Measurements from ENCODE around the gene FUOM. TPM values are rescaled to one million over a fixed set of nuclear protein-coding genes. Genes with fewer than 3 reads are reported as not detected.

FUOM gene
- total and polyA plus RNA-seq, 9 of the 15 experiments (the other 6 are each of a cell fraction or from before 2014, with no cell fraction given) = 1.8 to 96.1 (median 27.0) TPM

DNA sequence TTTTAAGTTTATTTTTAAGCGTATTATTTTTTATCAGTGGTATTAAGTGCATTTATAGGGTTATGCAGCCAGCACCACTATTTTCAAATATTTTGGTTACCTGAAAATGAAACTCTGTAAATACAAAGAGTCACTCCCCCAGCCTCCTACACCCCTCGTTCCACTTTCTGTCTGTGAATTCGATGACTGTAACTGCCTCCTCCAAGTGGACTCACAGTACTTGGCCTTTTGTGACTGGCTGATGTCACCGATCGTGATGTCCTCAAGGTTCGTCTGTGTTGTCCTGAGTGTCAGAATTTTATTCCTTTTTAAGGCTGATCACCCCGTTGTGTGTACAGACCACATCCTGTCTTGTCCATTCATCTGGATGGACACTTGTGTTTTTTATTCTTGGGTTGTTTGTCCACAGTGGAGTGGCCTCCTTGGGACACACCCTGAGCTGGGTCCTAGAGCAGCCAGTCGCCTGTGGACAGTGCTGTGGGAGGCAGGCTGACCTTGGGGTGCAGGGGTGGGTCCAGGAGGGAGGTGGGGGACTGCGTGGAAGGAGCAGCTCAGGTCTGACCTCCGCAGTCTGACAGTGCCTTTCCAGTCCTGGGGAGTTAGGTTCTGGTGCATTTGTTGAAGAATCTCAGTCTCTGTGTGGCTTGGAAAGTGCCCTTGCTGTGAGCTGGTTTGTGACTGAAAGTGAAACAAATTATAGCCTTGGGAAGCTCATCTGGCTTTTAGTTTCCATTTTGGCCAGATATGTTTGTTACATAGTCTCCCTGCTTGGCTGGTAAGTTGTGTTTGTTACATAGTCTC lies 43.0 kb upstream of the FUOM start:
- peaks cover under 1 to 11% of the 10 kb centered on the region in 2 experiments; a peak in 3 of 5 replicates for H3K4me1 ChIP-seq (replicated peaks in 1 of 2; ENCODE audit: control insufficient read depth in 2 of 2, insufficient read depth in 2 of 2, low read length in 2 of 2)
- no peak for DNase-seq (ENCODE audit: extremely low read depth in 1 of 4, low spot score in 3 of 4)
- no peak overlapping the region for H3K4me2 ChIP-seq (ENCODE audit: insufficient read depth, low read length)
- intact Hi-C loops (cut with micrococcal nuclease) = no loop called here
- ChIA-PET CTCF (ENCODE audit: low intra/inter-chr PET ratio) (no interaction called here), POLR2A (interaction anchor here (1.2 kb wide), 1 partner anchor 12 kb away, joined by 6 read pairs; no protein-coding TSS in a partner anchor)
- in situ Hi-C loops (cut with MboI) = no loop called here
- no peaks in the 10 kb centered on the region for H4K20me1 ChIP-seq (replicated peaks; ENCODE audit: control insufficient read depth, insufficient read depth, low read length)
- peaks cover 6% of the 10 kb centered on the region for H3K79me2 ChIP-seq (ENCODE audit: control insufficient read depth, insufficient read depth, low read length)
- peak; percentile 28; the same call in 2 of the 3 replicates for ATAC-seq
- no TSS peak for BruUV-seq (replicated peaks)
- no peaks in the 10 kb centered on the region for H3K9me1 ChIP-seq (ENCODE audit: control insufficient read depth, insufficient read depth, low read length)
- no peak for TF ChIP-seq BMI1 (IDR thresholded peaks at IDR 0.05; ENCODE audit: low read length)
- no peak for TF ChIP-seq RFX5 (IDR thresholded peaks at IDR 0.05; ENCODE audit: low read depth, low read length)
- TF ChIP-seq, protein P1, sequence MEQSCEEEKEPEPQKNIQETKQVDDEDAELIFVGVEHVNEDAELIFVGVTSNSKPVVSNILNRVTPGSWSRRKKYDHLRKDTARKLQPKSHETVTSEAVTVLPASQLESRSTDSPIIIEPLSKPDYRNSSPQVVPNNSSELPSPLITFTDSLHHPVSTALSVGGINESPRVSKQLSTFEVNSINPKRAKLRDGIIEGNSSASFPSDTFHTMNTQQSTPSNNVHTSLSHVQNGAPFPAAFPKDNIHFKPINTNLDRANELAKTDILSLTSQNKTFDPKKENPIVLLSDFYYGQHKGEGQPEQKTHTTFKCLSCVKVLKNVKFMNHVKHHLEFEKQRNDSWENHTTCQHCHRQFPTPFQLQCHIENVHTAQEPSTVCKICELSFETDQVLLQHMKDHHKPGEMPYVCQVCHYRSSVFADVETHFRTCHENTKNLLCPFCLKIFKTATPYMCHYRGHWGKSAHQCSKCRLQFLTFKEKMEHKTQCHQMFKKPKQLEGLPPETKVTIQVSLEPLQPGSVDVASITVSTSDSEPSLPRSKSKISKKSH (CRISPR knock-in tag; IDR thresholded peaks at IDR 0.05) = no peak
- no peak for TF ChIP-seq TOE1 (IDR thresholded peaks at IDR 0.05; ENCODE audit: borderline replicate concordance)
- TF ChIP-seq TOE1 (CRISPR knock-in tag; IDR thresholded peaks at IDR 0.05; ENCODE audit: borderline replicate concordance, low read depth) = no peak
- TF ChIP-seq, protein P2, sequence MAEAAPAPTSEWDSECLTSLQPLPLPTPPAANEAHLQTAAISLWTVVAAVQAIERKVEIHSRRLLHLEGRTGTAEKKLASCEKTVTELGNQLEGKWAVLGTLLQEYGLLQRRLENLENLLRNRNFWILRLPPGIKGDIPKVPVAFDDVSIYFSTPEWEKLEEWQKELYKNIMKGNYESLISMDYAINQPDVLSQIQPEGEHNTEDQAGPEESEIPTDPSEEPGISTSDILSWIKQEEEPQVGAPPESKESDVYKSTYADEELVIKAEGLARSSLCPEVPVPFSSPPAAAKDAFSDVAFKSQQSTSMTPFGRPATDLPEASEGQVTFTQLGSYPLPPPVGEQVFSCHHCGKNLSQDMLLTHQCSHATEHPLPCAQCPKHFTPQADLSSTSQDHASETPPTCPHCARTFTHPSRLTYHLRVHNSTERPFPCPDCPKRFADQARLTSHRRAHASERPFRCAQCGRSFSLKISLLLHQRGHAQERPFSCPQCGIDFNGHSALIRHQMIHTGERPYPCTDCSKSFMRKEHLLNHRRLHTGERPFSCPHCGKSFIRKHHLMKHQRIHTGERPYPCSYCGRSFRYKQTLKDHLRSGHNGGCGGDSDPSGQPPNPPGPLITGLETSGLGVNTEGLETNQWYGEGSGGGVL (CRISPR knock-in tag; IDR thresholded peaks at IDR 0.05) = no peak
- no peak for TF ChIP-seq ZNF197 (CRISPR knock-in tag; IDR thresholded peaks at IDR 0.05; ENCODE audit: low read depth)
- TF ChIP-seq HOXB6 (CRISPR knock-in tag; IDR thresholded peaks at IDR 0.05; ENCODE audit: borderline replicate concordance) = no peak
- TF ChIP-seq, protein P3, sequence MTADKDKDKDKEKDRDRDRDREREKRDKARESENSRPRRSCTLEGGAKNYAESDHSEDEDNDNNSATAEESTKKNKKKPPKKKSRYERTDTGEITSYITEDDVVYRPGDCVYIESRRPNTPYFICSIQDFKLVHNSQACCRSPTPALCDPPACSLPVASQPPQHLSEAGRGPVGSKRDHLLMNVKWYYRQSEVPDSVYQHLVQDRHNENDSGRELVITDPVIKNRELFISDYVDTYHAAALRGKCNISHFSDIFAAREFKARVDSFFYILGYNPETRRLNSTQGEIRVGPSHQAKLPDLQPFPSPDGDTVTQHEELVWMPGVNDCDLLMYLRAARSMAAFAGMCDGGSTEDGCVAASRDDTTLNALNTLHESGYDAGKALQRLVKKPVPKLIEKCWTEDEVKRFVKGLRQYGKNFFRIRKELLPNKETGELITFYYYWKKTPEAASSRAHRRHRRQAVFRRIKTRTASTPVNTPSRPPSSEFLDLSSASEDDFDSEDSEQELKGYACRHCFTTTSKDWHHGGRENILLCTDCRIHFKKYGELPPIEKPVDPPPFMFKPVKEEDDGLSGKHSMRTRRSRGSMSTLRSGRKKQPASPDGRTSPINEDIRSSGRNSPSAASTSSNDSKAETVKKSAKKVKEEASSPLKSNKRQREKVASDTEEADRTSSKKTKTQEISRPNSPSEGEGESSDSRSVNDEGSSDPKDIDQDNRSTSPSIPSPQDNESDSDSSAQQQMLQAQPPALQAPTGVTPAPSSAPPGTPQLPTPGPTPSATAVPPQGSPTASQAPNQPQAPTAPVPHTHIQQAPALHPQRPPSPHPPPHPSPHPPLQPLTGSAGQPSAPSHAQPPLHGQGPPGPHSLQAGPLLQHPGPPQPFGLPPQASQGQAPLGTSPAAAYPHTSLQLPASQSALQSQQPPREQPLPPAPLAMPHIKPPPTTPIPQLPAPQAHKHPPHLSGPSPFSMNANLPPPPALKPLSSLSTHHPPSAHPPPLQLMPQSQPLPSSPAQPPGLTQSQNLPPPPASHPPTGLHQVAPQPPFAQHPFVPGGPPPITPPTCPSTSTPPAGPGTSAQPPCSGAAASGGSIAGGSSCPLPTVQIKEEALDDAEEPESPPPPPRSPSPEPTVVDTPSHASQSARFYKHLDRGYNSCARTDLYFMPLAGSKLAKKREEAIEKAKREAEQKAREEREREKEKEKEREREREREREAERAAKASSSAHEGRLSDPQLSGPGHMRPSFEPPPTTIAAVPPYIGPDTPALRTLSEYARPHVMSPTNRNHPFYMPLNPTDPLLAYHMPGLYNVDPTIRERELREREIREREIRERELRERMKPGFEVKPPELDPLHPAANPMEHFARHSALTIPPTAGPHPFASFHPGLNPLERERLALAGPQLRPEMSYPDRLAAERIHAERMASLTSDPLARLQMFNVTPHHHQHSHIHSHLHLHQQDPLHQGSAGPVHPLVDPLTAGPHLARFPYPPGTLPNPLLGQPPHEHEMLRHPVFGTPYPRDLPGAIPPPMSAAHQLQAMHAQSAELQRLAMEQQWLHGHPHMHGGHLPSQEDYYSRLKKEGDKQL (CRISPR knock-in tag; IDR thresholded peaks at IDR 0.05; ENCODE audit: borderline replicate concordance) = no peak
- no peak overlapping the region for H3K9ac ChIP-seq (ENCODE audit: insufficient read depth in 1 of 2, low read depth in 2 of 2, low read length in 2 of 2)
- no peak overlapping the region for H2AFZ ChIP-seq (ENCODE audit: low read depth, low read length)
- H3K4me3 ChIP-seq = no peak overlapping the region
- H3K9me3 ChIP-seq (replicated peaks; ENCODE audit: control insufficient read depth, insufficient read depth, low read depth, low read length) = no peaks in the 10 kb centered on the region
- H3K27ac ChIP-seq (ENCODE audit: extremely low read depth, low read depth, low read length) = no peak overlapping the region
- H3K36me3 ChIP-seq (ENCODE audit: control insufficient read depth, insufficient read depth, low read length) = peaks cover 56% of the 10 kb centered on the region; the same call in 2 of the 3 replicates
- peak; percentile 80 for FAIRE-seq
- 75% methylated on average over 7 of the region's 10 CpGs for WGBS (ENCODE audit: insufficient coverage, low coverage, missing lambda C conversion rate)
- H3K27me3 ChIP-seq (ENCODE audit: control insufficient read depth in 2 of 2, insufficient read depth in 2 of 2, low read length in 2 of 2) = no peaks in the 10 kb centered on the region

Measured in K562 (cell line).